Measurements from ENCODE around the gene MMP25. TPM values are rescaled to one million over a fixed set of nuclear protein-coding genes. Genes with fewer than 3 reads are reported as not detected.

Gene MMP25
- total and polyA plus RNA-seq, 10 of the 15 experiments (the other 5 are each of a cell fraction or from before 2014, with no cell fraction given) = 0.03 to 0.36 (median 0.13) TPM; not detected in 1

- peaks cover 7 to 8% of the 10 kb centered on the region in 2 experiments for H3K27me3 ChIP-seq (replicated peaks in 1 of 2; ENCODE audit: control insufficient read depth in 2 of 2, insufficient read depth in 2 of 2, low read length in 1 of 2)
- H3K9ac ChIP-seq (ENCODE audit: control insufficient read depth, insufficient read depth, low read length) = no peak overlapping the region
- peaks cover 6% of the 10 kb centered on the region for H3K4me1 ChIP-seq (ENCODE audit: control insufficient read depth, insufficient read depth, low read length)
- no peak overlapping the region for H2AFZ ChIP-seq (ENCODE audit: control insufficient read depth, low read depth, low read length)
- intact Hi-C loops (cut with micrococcal nuclease; ENCODE audit: unreplicated experiment) (no loop called here), in situ Hi-C loops (cut with MboI) (no loop called here)
- ChIA-PET CTCF (interaction anchor here (0.9 to 18.2 kb wide), 10 partner anchors 8 to 98 kb away, joined by 3 to 421 read pairs (median 23); no protein-coding TSS in a partner anchor), RAD21 (ENCODE audit: unreplicated experiment) (interaction anchor here (2.4 to 6.5 kb wide), 2 partner anchors 26 to 100 kb away, joined by 32 to 94 read pairs; no protein-coding TSS in a partner anchor), SMC1A (ENCODE audit: uncharacterized antibody, unreplicated experiment) (interaction anchor here (1.0 to 10.1 kb wide), 5 partner anchors 13 to 102 kb away, joined by 3 to 91 read pairs (median 4); no protein-coding TSS in a partner anchor), POLR2A (interaction anchor here (0.6 kb wide), 1 partner anchor 1972 kb away, joined by 3 read pairs; no protein-coding TSS in a partner anchor)
- FAIRE-seq (no peak), DNase-seq (ENCODE audit: low read depth, low spot score) (no peak), ATAC-seq (no peak)
- H3K36me3 ChIP-seq (ENCODE audit: control insufficient read depth in 2 of 2, insufficient read depth in 2 of 2, low read length in 1 of 2) = peaks cover 4 to 7% of the 10 kb centered on the region in 2 experiments; a peak in 3 of 4 replicates
- H3K4me3 ChIP-seq = no peak overlapping the region
- WGBS (ENCODE audit: insufficient coverage, insufficient replicate concordance, low lambda C conversion rate, missing lambda C conversion rate) = 15% methylated on average over 55 of the region's 59 CpGs
- no peak overlapping the region; the same call in 1 of the 2 replicates for H3K4me2 ChIP-seq (ENCODE audit: control insufficient read depth, insufficient read depth)
- H3K9me3 ChIP-seq (replicated peaks; ENCODE audit: control insufficient read depth, insufficient read depth, low read length) = no peaks in the 10 kb centered on the region
- BruUV-seq (replicated peaks) = no TSS peak
- H3K27ac ChIP-seq (ENCODE audit: control insufficient read depth, insufficient read depth) = no peak overlapping the region
- H3K79me2 ChIP-seq (ENCODE audit: control insufficient read depth, insufficient read depth, low read length) = no peaks in the 10 kb centered on the region
- 0 out of 2 replicates have a peak, but pooled peaks cover 3% of the 10 kb centered on the region for H4K20me1 ChIP-seq (ENCODE audit: control insufficient read depth, insufficient read depth)
- TF ChIP-seq SMARCA5 (IDR thresholded peaks at IDR 0.05) = no peak
- no peak for TF ChIP-seq PBX3 (IDR thresholded peaks at IDR 0.05; ENCODE audit: insufficient replicate concordance, low read depth, low read length)
- no peak for TF ChIP-seq SRF (IDR thresholded peaks at IDR 0.05; ENCODE audit: low read depth in 2 of 2, low read length in 2 of 2)
- TF ChIP-seq CREB1 (IDR thresholded peaks at IDR 0.05; ENCODE audit: low read depth) = no peak
- no peak for TF ChIP-seq CREM (IDR thresholded peaks at IDR 0.05; ENCODE audit: low read depth)
- TF ChIP-seq LARP7 (IDR thresholded peaks at IDR 0.05) = no peak
- TF ChIP-seq SMC3 (IDR thresholded peaks at IDR 0.05; ENCODE audit: borderline replicate concordance, low read length) = no peak
- peak; percentile 73 for TF ChIP-seq SUZ12 (IDR thresholded peaks at IDR 0.05; ENCODE audit: unreplicated experiment)
- no peak for TF ChIP-seq BCLAF1 (IDR thresholded peaks at IDR 0.05)
- TF ChIP-seq POLR2A (IDR thresholded peaks at IDR 0.05; ENCODE audit: low read depth, low read length) = peak; percentile 22; the same call in 1 of the 2 replicates
- TF ChIP-seq NKRF (conservative IDR thresholded peaks at IDR 0.05) = no peak
- no peak for TF ChIP-seq POLR2AphosphoS2 (IDR thresholded peaks at IDR 0.05; ENCODE audit: low read depth, low read length)
- TF ChIP-seq MAX (IDR thresholded peaks at IDR 0.05; ENCODE audit: low read depth, low read length) = peak; percentile 30; the same call in 1 of the 2 replicates
- TF ChIP-seq MEF2B (IDR thresholded peaks at IDR 0.05; ENCODE audit: partially characterized antibody, poor library complexity, severe bottlenecking) = no peak
These were observed 16.7 kb upstream of the MMP25 start for GRCh38 chr16:3029491-3030221.
